Measurements from ENCODE around the gene PDE4D. TPM values are rescaled to one million over a fixed set of nuclear protein-coding genes. Genes with fewer than 3 reads are reported as not detected.
"Not testable (repeated sequence)": the region's sequence is repeated elsewhere in the genome, so short reads cannot be mapped to it uniquely, and the experiment has no call there.

Gene PDE4D
- total RNA-seq, 1 donor from 2014 or later = 26.9 TPM

DNA sequence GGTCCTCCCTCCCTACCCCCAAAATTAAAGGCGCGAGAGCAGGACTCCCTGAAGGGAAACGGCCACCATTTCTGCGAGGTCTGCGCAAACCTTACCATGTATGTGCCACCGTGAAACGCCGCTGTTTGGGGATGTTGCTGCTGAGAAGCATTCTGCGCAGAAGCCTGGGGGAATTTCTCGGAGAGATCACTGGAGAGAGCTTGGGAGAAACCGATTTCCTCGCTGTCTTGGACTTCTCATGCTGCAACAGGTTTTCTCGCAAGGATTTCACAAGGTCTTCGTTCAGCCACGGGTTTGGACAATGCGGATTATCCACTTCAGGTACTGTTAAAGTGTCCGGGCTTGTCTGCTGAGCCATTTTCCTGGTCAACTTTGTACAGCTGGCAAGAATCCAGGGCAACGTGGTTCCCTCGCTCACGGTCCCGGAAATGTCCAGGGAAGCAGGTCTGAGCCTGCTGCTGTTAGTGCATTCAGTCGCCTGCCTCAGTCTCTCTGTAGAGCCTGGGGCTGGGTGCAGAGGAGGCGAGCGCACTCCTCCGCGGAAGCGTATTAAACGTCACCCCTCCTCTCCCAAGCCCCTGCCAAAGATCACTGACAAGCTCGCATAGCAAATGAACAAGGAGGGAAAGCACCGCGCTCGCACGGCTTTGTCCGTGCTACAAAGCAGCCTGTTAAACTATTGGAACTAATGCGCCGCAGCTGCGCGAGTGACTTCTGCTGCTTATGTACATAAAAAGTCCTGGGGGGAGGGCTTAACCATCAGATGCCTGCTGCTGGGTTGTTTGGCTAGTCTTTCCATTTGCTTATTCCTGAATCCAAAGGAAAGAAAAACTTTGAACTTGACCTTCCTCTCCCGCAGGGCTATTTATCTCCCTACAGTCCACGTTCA lies 125.1 kb downstream of the PDE4D start:
- DNase-seq (ENCODE audit: low read depth) = peak; percentile 66

DNA sequence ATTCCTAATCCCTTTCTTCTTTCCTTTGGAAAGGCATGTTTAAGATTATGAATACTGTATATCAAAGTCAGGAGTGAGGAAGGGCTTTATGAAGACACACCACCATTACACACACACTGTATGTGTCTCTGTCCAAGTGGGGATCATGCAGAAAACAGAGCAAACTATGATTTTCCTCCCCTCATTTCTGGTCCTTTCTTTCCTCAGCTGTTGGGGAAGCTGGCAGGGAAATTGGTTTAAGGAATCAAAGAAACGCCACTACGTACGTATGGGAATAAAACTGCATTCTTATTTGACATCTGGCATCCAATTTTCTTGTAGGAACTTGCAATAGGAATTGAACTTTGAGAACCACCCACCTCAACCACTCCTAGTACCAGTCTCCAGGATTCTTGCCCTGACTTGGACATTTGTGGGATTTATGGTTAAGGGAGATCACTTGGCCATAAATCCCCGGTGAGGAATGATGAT lies 125.8 kb downstream of the PDE4D start:
- DNase-seq (ENCODE audit: low read depth) = no peak

DNA sequence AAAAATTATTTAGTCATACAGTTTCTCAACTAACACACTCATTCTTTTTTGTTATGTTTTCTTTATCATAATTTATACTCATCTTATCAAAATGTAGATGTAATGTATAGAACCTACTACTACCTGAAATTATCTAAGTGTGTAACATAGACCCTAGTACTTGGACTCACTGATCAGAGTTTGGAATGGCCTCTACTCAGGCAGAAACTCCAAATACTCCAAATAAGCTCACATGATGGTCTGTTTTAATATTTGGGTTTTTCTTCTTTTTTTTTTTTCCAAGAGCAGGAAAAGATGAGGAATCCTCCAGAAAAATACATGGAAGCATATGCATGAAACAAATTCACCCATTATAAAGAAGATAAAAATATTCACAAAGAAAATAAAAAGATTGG lies 126.3 kb downstream of the PDE4D start:
- no peak for DNase-seq (ENCODE audit: low read depth)

DNA sequence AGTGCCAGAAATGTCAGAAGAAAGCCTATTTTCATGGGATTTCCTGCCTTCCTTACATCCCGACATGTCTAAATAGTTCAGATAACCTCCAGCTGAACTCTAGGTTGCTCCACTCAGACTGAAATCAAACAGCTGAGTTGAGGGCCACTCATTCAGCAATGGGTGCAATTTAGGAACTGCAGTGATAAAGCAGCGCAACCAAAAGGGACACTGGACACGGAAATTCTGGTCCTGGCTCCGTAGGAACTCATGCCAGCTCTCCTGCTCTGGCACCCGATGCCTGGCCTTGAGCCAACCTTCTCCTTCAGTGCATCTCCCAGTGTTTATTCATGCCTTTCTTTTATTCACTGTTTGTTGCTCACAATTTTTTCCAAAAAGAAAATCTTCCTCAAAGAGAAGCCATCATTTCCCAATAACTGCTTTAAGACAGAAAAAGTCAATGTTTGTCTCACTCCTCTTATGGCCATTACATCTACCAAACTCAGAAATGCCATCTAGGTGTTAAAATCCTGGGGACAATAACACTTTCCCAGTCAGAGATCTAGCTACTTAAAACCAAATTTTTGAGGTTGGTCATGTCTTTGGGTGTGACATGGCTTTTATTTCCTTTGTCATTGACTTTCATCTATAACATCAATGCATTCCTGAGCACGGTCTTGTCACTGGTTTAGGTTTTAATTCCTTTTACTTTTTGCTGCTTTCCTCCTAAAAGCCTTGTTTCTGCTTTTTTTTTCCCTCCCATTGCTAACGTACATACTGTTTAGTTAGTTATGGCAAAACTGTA lies 126.9 kb downstream of the PDE4D start:
- DNase-seq (ENCODE audit: low read depth) = peak; percentile 30

DNA sequence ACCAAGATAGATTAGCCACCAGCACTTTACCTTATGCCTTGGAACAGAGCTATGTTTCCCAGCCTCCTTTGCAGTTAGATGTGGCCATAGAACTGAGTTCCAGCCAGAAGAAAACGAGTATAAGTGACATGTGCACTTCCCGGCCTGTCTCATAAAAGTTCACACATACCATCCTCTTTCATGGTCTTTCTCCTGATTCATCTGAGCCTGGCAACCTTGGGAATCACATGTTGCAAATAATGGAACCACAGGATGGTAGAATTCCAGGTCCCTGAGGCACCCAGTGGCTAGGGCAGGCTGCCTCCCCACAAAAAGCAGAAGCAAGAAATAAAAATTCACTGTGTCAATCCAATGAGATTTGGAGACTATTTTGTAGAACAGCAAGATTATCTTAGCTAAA lies 128.1 kb downstream of the PDE4D start:
- DNase-seq (ENCODE audit: low read depth) = no peak

DNA sequence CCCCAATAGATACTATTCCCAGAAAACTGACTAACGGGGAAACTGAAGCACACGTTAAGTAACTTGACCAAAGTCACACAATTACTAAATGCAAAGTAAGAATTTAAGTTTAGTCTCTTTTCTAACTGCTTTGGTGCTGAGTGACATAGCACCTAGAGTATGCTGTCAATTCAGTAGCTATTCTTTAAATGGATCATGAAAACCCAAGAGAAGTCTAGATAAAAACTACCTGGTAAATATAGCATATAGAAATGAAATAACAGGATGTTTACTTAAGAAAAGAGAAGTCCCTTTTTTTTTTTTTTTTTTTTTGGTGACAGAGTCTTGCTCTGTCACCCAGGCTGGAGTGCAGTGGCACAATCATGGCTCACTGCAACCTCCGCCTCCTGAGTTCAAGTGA lies 129.2 kb downstream of the PDE4D start:
- no peak for DNase-seq (ENCODE audit: low read depth)

DNA sequence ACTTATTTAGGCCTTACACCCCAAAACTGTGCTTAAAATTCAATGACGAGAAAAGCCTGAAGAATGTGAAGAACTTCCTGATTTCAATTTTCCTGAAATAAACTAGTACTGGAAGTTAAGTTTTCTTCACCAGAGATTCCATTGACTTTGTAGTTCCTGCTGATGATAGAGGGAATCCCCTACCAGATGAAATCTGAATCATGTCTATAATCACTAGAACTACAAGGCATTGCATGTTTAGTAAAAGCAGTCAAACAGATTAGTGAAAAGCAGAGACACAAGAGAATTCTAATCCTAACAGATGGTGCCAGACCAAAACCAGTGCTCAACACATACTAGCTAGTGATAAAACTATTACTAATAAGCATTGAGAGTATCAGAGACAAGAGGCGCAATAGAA lies 130.0 kb downstream of the PDE4D start:
- no peak for DNase-seq (ENCODE audit: low read depth)

DNA sequence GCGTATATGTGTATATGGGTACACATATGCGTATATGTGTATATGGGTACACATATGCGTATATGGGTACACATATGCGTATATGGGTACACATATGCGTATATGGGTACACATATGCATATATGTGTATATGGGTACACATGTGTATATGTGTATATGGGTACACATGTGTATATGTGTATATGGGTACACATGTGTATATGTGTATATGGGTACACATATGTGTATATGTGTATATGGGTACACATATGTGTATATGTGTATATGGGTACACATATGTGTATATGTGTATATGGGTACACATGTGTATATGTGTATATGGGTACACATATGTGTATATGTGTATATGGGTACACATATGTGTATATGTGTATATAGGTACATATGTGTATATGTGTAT lies 131.3 kb downstream of the PDE4D start:
- not testable (repeated sequence) for DNase-seq (ENCODE audit: low read depth)

DNA sequence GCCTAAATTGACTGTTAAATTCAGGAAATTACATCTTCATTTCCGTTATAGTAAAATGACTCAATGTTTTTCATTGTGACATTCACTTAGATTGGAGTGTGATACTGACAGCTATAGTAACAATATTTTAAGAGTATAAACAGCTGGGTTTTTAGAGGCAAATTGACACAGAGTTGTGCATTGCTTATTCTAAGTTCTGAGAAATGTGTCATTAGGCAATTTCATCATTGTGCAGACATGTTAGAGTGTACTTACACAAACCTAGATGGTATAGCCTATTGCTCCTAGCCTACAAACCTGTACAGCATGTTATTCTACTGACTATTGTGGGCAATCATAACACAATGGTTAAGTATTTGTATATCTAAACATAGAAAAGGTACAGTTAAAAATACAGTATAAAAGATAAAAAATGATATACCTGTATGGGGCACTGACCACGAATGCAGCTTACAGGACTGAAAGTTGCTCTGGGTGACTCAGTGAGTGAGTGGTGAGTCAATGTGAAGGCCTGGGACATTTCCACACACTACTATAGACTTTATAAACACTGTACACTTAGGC lies 132.7 kb downstream of the PDE4D start:
- DNase-seq (ENCODE audit: low read depth) = peak; percentile 83

DNA sequence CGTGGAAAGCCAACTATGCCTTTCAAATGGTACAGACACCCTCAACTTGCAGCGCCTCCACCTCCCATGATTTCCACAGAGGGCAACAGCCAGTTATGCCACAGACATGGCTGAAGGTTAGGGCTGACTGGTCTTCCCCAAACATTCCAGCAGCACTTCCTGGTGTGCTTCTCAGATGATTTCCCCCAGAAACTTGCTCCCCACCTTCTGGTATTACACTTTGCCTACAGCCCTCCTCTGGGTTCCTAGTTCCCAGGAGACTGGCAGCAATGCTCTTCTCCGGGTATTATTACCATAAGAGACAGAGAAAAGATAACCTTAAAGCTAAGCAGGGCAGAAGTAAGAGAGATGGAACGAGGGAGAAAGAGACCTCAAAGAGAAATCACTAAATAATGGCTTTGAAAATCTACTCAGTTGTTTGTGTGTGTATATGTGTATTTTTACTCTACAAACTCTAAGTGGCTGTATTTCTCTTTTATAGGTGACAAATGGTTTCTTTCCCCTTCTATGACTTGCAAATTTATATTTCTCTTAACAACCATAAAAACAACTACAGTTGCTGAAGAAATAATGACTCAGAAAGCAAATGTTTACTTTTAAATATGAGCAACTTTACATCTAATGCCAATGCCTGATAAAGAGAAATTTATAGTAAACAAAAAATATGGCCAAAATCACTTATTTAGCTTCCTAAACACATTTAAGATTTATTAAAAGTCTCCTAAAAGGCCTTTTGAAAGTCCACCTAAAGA lies 133.8 kb downstream of the PDE4D start:
- peak; percentile 74 for DNase-seq (ENCODE audit: low read depth)

DNA sequence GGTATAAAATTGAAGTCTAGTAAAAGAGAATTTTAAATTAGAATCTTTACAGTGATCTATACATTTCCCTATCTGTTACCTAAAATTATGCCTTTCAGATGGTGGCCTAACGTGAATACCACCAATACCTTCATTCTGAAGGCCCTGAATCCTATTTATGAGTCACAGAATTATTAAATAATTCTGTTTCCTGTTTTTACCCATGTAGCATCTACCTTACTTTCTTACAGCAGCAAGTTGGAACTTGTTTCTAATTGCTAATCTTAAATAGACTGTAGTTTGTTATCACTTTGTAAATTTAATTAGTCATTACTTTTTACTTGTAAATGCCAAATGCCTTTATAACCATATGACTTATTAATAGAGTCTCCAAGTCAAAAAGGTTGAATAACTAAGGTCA lies 135.0 kb downstream of the PDE4D start:
- DNase-seq (ENCODE audit: low read depth) = peak; percentile 29

DNA sequence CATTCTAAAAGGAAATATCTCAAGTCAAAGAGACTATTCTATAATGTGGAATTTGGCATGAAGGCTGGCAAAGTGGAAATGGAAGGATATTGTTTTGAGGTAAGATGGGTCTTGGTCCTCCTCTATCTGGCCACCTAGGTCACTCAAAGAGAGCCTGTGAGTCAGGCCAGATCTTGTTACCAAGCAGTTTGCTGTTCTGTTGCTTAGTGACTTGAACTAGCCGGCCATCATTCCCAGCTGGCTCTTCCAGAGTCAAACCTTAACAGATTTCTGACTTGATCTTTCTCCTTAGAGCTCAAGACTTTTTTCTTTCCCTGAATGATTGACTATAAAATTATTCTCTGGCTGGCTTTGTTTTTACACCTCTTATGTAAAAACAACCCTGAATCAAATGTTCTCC lies 136.1 kb downstream of the PDE4D start:
- peak; percentile 85 for DNase-seq (ENCODE audit: low read depth)

DNA sequence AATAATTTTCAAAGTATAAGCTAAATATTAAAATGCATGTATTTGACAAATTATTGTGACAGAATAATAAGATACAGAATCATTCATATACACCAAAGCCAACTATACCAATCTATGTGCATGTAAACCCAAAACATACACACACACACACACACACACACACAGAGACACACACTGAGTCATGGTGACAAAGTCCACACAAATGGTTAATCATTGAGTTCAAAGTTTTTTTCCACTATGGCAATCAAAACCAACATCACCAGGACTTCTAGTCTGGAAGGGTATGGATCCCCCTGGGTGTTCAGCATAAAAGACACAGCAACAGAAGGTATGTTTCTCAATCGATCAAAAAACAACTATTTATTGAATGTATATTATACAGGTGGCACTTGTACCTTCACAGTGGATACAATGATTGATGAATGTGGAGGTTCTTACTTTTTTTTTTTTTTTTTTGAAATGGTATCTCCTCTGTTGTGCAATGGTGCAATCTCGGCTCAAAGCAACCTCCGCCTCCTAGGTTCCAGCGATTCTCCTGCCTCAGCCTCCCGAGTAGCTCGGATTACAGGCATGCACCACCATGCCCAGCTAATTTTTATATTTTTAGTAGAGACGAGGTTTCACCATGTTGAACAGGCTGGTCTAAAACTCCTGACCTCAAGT lies 137.0 kb downstream of the PDE4D start:
- DNase-seq (ENCODE audit: low read depth) = peak; percentile 88

DNA sequence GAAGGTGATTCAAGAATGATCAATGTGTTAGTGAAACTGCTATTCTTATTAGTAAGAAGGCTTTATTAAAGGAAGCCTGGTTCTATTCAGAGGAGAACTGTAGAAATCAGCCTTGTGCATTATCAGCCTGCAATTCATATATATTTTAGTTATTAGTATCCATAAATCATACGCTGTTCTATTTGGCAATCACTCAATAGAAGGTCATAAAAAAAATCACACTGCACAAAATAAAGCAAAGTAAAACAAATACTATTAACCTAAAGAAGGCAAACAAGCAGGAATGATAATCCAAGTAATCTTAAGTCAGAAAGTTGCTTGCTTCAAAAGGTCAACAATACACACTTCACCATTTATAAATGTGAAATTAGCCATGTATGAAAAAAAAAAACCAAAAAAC lies 138.1 kb downstream of the PDE4D start:
- DNase-seq (ENCODE audit: low read depth) = no peak

DNA sequence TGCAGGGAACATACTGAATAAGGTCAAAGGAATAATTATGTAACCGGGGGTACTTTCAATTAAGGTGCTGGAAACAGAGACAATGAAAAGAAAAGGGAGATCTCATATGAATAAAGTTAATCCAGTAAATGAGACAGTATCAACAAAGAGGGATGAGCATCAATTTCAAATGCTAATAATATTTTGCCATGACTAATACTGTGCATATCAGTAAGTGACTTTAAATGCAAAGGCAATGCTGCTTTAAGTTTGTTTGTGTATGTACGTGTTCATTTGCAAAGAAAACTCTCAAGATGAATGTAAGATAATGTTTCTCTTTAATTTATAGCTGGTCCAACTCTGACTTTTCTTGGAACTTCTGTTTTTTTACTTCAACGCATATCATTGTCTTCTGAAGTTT lies 139.9 kb downstream of the PDE4D start:
- no peak for DNase-seq (ENCODE audit: low read depth)

DNA sequence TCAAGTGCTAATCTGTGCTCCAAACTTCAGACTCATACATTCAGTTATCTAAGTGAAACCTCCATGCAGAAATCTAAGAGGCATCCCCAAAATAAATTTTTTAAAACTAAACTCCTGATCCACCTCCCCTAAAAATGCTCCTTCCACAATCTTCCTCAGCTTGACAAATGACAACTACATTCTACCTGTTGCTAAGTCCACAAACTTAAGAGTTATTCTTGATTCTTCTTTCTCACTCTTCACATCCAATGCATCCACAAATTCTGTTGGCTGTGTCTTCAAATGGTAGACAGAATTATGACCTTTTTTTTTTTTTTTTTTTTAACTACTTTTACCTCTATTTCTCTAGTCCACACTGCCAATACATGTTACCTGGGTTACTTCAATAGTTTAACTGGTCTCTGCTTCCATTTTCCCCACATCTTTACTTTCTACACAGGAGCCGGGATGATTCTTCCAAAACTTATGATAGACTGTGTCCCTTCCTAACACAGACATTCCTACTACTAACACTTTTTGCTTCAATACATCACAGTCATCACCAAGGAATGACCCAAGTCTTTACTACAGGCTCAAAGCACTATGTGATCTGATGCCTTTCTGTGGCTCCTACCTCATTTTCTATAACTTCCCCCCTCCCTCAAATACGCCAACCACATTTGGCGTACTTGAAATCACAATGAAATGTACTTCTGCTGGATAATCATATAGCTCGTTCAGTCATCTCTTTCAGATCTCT lies 143.6 kb downstream of the PDE4D start:
- DNase-seq (ENCODE audit: low read depth) = peak; percentile 56

DNA sequence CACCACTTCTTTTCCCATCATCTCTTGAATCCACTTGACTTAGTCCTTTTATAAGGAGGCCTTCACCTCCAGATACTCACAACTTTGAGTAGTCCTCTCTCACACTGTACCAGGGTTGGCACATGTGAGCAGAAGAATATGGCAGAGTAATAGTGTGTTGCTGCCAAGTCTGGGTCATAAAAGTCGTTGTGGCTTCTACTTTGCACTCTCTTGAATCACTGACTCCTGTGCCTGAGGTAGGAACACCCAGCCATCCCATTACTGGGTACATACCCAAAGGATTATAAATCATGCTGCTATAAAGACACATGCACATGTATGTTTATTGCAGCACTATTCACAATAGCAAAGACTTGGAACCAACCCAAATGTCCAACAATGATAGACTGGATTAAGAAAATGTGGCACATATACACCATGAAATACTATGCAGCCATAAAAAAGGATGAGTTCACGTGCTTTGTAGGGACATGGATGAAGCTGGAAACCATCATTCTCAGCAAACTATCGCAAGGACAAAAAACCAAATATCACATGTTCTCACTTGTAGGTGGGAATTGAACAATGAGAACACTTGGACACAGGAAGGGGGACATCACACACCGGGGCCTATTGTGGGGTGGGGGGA lies 145.4 kb downstream of the PDE4D start:
- DNase-seq (ENCODE audit: low read depth) = not testable (repeated sequence)

DNA sequence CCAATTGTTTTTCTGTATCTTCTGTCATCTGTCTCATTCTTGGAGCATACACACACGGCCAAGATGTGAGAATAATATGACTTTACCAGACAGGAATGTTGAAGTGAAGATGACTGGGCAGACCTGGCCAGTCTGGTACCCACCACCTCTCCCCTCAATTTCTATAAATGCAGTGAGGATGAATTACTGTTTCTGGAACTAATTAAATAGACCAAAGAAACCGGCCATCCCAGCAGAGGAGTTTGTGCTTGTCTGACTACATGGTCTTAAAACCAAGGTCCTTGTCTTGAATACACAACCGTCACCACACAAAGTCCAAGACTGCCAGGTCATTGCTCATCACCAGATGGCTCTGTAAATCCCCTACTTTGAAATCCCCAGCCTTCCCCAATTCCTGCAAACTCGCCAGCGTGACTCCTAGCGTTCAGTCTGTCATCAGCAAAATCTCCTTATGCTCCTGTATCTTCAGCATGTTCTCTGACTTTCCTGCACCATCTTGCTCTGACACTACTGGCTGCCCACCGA lies 147.2 kb downstream of the PDE4D start:
- DNase-seq (ENCODE audit: low read depth) = peak; percentile 68

DNA sequence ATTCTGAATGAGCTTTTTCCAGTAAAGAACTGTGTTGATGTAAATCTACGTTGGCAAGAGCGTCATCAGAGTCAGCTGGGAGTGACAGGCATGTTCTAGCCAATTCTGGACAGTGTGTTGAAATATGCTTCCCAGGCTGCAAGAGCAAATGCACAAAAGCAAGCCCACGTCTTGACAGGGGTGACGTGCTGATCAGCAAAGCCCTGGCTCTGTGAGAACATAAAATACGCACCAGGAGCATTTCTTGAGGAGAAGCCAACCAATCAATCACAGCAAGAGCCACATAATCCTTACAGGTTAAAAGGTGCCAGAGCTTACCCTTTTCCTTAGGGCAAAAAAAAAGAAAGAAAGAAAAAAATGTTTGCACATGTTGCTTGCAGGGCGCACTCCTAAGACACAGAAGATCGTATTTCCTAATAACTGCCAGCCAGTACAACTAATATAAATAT lies 148.1 kb downstream of the PDE4D start:
- peak; percentile 82 for DNase-seq (ENCODE audit: low read depth)

DNA sequence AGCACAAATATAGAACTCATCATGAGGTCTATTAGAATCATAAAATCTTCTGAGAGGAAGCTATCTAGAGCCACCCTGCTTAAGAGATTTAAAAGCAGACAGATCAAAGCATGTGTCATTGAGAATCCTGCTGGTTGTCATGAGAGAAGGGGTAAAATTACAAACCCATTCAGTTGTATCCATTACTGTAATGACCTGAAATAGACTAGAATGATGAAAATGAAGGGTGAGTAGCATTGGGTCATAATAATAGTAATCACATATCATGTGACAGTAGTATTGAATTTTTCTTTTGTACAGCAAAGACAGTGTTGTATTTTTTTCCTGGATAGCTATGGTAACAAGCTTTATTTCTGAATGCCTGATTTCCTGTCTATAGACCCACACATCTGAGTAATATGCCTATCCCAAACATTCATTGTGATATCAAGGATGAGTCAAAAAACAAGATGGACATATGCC lies 149.0 kb downstream of the PDE4D start:
- DNase-seq (ENCODE audit: low read depth) = peak; percentile 63

Measured in renal cortical epithelial cell (primary cell).